DMS153 treated with DMSO at 0.1 percent for 48 hours (cell line): ENCODE results near the gene TBC1D32.

Source experiments
- DNase-seq: peaks from one replicate; lab custom pipeline; 2025; ENCODE audit not compliant: unreplicated experiment; lab: John Stamatoyannopoulos, UW

The TBC1D32 gene

GRCh38 chr6:121032268-121033006 is 301.8 kb downstream of the TBC1D32 start:
- DNase-seq = no peak
